NCI-H510A treated with DMSO at 0.1 percent for 48 hours (cell line): Measurements from ENCODE around the gene OR51G2.
"Not testable (repeated sequence)": the region's sequence is repeated elsewhere in the genome, so short reads cannot be mapped to it uniquely, and the experiment has no call there.

Source experiments
- DNase-seq: peaks from one replicate; lab custom pipeline; 2025; lab: John Stamatoyannopoulos, UW

The OR51G2 gene, protein sequence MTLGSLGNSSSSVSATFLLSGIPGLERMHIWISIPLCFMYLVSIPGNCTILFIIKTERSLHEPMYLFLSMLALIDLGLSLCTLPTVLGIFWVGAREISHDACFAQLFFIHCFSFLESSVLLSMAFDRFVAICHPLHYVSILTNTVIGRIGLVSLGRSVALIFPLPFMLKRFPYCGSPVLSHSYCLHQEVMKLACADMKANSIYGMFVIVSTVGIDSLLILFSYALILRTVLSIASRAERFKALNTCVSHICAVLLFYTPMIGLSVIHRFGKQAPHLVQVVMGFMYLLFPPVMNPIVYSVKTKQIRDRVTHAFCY

DNA sequence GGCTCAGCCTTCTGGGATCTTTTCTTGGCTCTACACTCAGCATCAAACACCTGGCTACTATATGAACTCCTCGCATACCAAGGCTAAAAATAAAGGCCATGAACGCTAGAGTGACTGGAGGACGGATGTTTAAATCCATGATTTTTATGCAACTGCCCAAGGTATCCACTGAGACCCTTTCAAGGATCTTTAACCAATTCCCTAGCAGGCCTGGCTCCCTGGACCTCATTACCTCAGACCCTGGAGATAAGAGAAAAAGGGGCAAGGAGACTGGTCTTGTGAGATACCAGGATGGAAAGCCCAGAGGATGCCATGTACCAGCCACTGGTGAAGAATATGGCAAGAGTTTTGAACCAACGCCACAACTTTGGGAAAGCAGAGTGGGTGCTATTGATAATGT lies at the start of gene OR51G2:
OR51G2 (minus strand) TSS at position 101 of the 400 bp plus-strand sequence. CDS start 3,687 bp downstream, outside the sequence.
- no peak for DNase-seq

GRCh38 chr11:4962816-4963215 lies 43.7 kb upstream of the OR51G2 start:
- no peak for DNase-seq

GRCh38 chr11:4960877-4961276 lies 41.7 kb upstream of the OR51G2 start:
- no peak for DNase-seq

DNA sequence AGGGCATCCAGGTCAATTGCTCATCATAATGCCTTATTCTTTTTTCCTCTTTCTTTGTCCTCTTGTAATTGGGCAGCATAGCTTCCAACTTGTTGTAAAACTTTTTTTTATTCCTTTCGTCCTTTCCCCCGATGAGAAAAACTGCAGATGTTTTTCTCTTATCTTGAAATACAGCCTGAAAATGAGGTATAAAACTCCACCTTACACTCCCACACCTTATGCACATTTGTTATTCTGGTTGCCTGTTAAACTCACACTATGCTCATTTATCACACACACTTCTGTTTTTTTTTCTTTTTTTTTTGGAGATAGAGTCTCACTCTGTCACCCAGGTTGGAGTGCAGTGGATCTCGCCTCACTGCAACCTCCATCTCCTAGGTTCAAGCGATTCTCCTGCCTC lies 38.2 kb upstream of the OR51G2 start:
- DNase-seq = no peak

- DNase-seq = not testable (repeated sequence)
These were observed 36.5 kb upstream of the OR51G2 start, which contains the start of gene OR51A2 for GRCh38 chr11:4955613-4956012. TSS of gene OR51A2 (minus strand) at chr11:4955713. CDS start at chr11:4955713, 0 bp downstream.

- no peak for DNase-seq
These were observed 28.4 kb upstream of the OR51G2 start, which contains the start of gene OR51A4 for GRCh38 chr11:4947505-4947904. TSS of gene OR51A4 (minus strand) at chr11:4947605. CDS start at chr11:4947100, 505 bp downstream.

GRCh38 chr11:4936745-4937144 lies 17.6 kb upstream of the OR51G2 start:
- DNase-seq = no peak

GRCh38 chr11:4932751-4933150 lies 13.6 kb upstream of the OR51G2 start:
- DNase-seq = no peak

DNA sequence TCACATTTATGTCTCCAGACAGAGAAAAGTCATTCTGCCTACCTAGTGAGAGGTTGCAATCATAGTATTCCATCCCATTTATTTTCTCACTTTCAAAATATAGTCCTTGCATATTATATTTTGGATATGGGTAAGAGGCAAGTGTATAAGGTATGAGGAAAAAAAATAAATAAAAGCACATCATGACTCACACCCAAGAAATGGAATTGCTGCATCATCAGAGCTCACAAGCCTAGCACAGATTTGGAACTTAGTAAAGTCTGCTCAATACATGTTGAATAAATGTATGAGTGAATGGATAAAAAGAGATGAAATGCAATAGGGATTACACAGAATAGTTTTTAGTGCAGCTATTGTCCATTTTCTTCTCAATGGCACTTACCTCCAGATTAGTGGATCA lies 7.5 kb upstream of the OR51G2 start:
- DNase-seq = no peak

DNA sequence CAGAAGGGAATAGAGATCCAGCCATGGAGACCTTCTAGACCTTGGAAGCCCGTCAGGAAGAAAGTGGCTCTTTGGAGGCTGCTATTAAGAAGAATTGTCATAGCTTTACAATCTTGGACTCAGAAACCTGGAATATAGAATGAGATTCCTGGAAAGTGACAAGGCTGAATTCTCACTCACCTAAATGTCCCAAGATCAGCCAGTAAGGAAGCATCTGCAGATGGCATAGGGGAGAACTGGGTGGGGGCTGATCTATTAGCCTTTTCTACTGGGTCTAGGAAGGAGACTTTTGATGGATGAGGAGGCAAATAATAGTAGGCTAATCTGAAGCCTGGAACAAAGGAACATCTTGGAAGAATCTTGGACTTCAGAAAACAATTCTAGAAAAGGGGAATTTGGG lies 5.1 kb upstream of the OR51G2 start, which contains the start of gene OR51G1:
OR51G1 (minus strand) TSS at position 101 of the 400 bp plus-strand sequence; CDS start at position 101, 0 bp downstream.
- DNase-seq = no peak

- no peak for DNase-seq
These were observed 3.2 kb upstream of the OR51G2 start for GRCh38 chr11:4922304-4922703.

DNA sequence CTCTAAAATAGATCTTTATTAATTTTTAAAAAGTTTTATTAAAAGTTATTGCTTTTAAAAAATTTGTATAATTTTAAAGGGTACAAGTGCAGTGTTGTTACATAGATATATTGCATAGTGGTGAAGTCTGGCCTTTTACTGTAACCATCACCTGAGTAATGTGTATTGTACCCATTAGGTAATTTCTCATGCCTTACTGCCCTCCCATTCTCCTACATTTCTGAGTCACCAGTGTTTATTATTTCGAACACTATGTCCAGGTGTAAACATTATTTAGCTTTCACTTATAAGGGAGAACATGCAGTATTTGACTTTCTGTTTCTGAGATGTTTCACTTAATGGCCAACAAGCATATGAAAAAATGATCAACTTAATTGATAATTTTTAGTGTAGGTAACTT lies 2.6 kb upstream of the OR51G2 start:
- DNase-seq = no peak

GRCh38 chr11:4916581-4916980 lies 2.6 kb downstream of the OR51G2 start:
- no peak for DNase-seq

DNA sequence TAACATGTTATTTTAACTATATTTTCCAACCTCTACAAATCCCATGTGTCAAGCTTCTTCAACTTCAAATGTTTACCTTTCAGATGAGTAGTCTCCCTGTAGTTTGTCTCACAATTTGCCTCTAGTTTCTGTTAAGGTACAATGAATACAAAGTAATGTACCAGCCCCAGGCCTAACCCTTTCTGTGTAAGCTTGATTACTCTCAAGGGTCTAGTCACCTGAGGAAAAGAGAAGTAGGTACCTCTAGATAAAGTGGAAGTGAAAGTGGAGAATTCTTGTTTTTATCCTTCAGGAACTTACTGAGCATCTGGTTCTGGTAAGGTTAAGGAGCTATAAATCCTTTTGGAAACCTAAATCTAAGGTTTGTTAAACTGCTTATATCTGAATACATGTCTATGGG lies 15.7 kb downstream of the OR51G2 start, which contains the start of gene OR51A7:
OR51A7 (plus strand) TSS at position 300 of the 400 bp plus-strand sequence. CDS start 3,587 bp downstream, outside the sequence.
- DNase-seq = peak; percentile 10

GRCh38 chr11:4891996-4892640 lies 27.0 kb downstream of the OR51G2 start:
- DNase-seq = no peak

DNA sequence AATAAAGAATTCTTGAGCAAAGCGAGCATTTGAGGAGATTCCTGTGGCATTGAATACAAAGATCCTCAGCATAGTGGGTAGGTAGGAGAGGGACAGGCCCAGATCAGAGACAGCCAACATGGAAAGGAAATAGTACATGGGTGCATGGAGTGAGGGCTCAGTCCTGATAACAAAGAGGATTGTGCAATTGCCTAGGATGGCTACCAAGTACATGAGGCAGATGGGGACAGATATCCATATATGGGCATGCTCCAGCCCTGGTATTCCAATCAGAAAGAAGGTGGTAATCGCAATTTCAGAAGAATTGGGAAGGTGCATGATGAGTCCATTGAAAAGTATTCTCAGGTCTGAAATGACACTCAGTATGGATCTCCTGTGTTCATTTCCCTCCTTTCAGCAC lies 28.9 kb downstream of the OR51G2 start:
- no peak for DNase-seq

- DNase-seq = no peak
These were observed 31.6 kb downstream of the OR51G2 start for GRCh38 chr11:4887591-4887990.

- DNase-seq = no peak
These were observed 33.0 kb downstream of the OR51G2 start for GRCh38 chr11:4886186-4886585.

DNA sequence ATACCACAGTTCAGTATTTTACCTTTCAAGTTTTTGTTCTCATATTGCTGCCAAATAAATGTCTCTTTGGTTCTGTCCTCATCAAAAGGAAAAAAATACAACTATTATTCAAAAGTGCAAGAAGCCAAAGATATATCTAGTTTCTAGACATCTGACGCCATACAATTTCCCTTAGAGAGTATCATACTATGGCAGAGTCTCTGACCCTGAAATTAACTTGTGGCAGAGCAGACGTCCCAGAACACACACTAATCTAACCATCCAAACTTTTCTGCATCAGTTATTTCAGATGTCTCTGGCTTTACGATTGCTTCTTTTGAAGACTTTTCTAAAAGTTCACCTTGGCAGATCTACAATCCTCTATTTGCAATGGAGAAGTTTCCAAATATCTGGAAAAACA lies 34.8 kb downstream of the OR51G2 start:
- DNase-seq = no peak

GRCh38 chr11:4882543-4882942 lies 36.6 kb downstream of the OR51G2 start:
- peak; percentile 48 for DNase-seq

GRCh38 chr11:4881860-4882500 lies 37.2 kb downstream of the OR51G2 start, which contains the start of gene OR51T1:
TSS of gene OR51T1 (plus strand) at chr11:4881900. CDS start at chr11:4881900, 0 bp downstream.
- DNase-seq = peak; percentile 10

DNA sequence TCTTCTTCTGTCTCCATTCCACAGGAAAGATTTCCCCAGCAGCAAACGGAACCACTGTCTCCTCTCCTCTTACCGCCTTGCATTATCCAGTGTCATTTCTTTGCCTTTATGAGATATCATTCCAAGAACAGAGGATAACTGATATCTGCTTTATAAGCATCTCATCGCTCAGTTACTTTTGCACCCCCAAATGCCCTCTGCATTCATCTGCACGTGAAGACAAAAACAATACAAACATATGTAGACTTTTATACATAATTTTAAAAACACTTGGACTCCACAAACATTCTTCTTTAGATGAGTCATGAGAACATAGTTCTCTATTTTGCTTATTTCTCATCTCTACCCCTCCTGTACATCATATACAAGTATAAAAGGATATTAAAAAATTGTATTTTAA lies 38.0 kb downstream of the OR51G2 start:
- DNase-seq = no peak
